ENCODE data around the gene YTHDF1.
A peak's percentile ranks its signal among the peaks of the same experiment; 100 is the strongest.

Gene YTHDF1

DNA sequence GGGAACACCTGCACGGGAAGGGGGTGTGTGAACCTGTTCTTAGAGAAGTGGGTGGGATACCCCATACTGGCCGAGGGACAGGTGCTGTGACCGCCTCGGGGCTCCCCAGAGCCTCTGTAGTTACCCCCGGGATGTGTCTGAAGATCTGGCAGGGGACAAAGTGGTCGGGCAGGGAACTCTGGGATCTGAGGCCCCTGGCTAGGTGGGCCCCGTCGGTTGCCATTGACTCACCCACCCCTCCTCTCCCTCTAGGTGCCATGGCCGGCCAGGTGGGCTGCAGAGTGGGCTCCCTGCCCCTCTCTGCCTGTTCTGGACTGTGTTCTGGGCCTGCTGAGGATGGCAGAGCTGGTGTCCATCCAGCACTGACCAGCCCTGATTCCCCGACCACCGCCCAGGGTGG is 24.1 kb upstream of the YTHDF1 start:
- DNase-seq (ENCODE audit: low read depth) = no peak
- no peak overlapping the region for H3K4me3 ChIP-seq (ENCODE audit: low read depth, low read length)
- no peak for TF ChIP-seq MAX (IDR thresholded peaks at IDR 0.05; ENCODE audit: low read depth, low read length)
- TF ChIP-seq POLR2A (IDR thresholded peaks at IDR 0.05; ENCODE audit: extremely low read depth, insufficient read length) = no peak
- TF ChIP-seq MYC (IDR thresholded peaks at IDR 0.05; ENCODE audit: low read depth, low read length) = no peak
- TF ChIP-seq CTCF (IDR thresholded peaks at IDR 0.05; ENCODE audit: low read depth, low read length) = no peak

DNA sequence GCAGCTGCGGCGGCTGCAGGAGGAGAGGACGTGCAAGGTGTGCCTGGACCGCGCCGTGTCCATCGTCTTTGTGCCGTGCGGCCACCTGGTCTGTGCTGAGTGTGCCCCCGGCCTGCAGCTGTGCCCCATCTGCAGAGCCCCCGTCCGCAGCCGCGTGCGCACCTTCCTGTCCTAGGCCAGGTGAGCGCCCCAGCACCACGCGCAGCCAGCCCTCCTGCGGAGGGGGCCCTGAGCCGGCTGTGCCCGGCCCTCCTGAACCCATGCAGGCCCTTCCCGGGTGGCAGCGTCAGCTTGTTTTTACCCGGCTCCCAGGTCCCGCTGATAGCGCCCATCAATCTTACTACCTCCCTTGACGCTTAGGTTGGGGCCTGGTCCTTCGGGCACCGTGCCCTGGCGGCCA is 23.5 kb upstream of the YTHDF1 start:
- no peak for DNase-seq (ENCODE audit: low read depth)
- TF ChIP-seq CTCF (IDR thresholded peaks at IDR 0.05; ENCODE audit: low read depth, low read length) (no peak), MYC (IDR thresholded peaks at IDR 0.05; ENCODE audit: low read depth, low read length) (no peak)
- no peak overlapping the region for H3K4me3 ChIP-seq (ENCODE audit: low read depth, low read length)

GRCh38 chr20:63238514-63239125 is 22.7 kb upstream of the YTHDF1 start:
- peak; percentile 49 for DNase-seq (ENCODE audit: low read depth)
- no peak overlapping the region for H3K4me3 ChIP-seq (ENCODE audit: low read depth, low read length)
- TF ChIP-seq MYC (IDR thresholded peaks at IDR 0.05; ENCODE audit: low read depth, low read length) (no peak), MAX (IDR thresholded peaks at IDR 0.05; ENCODE audit: low read depth, low read length) (peak; percentile 67), CTCF (IDR thresholded peaks at IDR 0.05; ENCODE audit: low read depth, low read length) (peak; percentile 20)

DNA sequence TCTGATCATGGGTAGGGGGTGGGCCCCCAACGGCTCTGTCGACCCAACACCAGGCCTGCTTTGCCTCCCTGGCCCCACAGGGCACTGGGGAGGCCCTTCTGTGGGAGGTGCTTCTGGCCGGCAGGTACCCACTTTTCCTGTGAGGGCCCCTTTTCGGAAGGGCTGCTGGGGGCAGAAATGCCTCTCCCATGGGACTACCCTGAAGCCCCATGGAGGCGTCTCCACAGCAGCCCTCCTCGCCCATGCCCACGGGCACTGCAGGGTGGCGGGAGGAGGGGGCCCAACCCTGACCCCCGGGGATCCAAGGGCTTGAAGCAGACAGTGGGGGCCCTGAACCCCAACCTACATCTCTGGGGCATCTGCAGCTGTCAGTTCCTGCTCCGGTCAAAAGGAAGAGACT is 22.1 kb upstream of the YTHDF1 start:
- no peak overlapping the region for H3K4me3 ChIP-seq (ENCODE audit: low read depth, low read length)
- no peak for DNase-seq (ENCODE audit: low read depth)
- TF ChIP-seq MYC (IDR thresholded peaks at IDR 0.05; ENCODE audit: low read depth, low read length) (no peak), CTCF (IDR thresholded peaks at IDR 0.05; ENCODE audit: low read depth, low read length) (no peak)

DNA sequence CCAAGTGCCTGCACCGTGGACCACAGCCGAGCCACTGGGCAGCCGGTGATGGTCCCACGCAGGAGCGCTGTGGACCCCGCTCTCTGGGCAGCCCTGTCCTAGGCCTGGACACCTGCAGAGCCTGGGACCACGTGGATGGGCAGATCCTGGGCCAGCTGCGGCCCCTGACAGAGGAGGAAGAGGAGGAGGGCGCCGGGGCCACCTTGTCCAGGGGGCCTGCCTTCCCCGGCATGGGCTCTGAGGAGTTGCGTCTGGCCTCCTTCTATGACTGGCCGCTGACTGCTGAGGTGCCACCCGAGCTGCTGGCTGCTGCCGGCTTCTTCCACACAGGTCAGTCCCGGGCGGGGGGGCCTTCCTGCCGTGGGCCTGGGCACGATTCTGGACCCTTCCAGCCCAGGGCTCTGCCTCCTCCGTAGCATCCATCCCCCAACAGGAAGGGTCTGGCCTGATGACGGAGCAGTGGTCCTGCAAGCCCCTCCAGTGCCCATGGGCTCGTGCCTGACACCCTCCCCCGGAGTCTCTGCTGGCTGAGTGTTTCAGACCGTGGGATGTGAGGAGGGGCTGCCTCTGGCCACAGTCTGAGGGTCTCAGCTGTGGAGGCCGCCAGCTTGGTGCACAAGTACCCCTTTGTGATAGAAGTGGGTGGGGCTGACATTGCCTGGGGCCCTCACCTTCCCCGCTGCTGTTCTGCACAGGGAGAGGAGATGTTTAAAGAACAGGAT is 20.3 kb upstream of the YTHDF1 start:
- no peak for DNase-seq (ENCODE audit: low read depth)
- no peak overlapping the region for H3K4me3 ChIP-seq (ENCODE audit: low read depth, low read length)
- TF ChIP-seq POLR2A (IDR thresholded peaks at IDR 0.05; ENCODE audit: extremely low read depth, insufficient read length) (no peak), MYC (IDR thresholded peaks at IDR 0.05; ENCODE audit: low read depth, low read length) (no peak)

- TF ChIP-seq MYC (IDR thresholded peaks at IDR 0.05; ENCODE audit: low read depth, low read length) (no peak), CTCF (IDR thresholded peaks at IDR 0.05; ENCODE audit: low read depth, low read length) (no peak), POLR2A (IDR thresholded peaks at IDR 0.05; ENCODE audit: extremely low read depth, insufficient read length) (no peak), MAX (IDR thresholded peaks at IDR 0.05; ENCODE audit: low read depth, low read length) (no peak)
- DNase-seq (ENCODE audit: low read depth) = peak; percentile 42
- H3K4me3 ChIP-seq (ENCODE audit: low read depth, low read length) = no peak within 1 kb of the TSS
These were observed 19.6 kb upstream of the YTHDF1 start, which contains the start of gene BIRC7 for GRCh38 chr20:63235399-63235983. Gene BIRC7, plus strand, starts transcription at chr20:63235905. Its CDS starts 192 bp downstream, at chr20:63236097.

Data from NB4 (cell line).